BE2C (cell line): ENCODE measurements around the gene PLGRKT.
"Not testable (repeated sequence)": the region's sequence is repeated elsewhere in the genome, so short reads cannot be mapped to it uniquely, and the experiment has no call there.

Experiments used
- DNase-seq: peaks from one replicate; pipeline ENCODE4 v3.0.0-alpha.2; 2020
- H3K27me3 ChIP-seq: fragments of 250-450 bp; sonication (Bioruptor Pico); 2 replicates; pipeline ENCODE4 v1.5.1; 2020; ENCODE audit warnings: mild to moderate bottlenecking
- H3K36me3 ChIP-seq: fragments of 250-450 bp; sonication (Bioruptor Pico); 2 replicates; pipeline ENCODE4 v1.5.1; 2020; ENCODE audit warnings: mild to moderate bottlenecking
- H3K4me1 ChIP-seq: fragments of 250-450 bp; sonication (Bioruptor Pico); 2 replicates; pipeline ENCODE4 v1.5.1; 2020
- H3K4me3 ChIP-seq: 2 replicates; pipeline ENCODE4 v1.5.1; 2011; ENCODE audit warnings: low read depth, low read length
- H3K9me3 ChIP-seq: fragments of 250-450 bp; sonication (Bioruptor Pico); 2 replicates; pipeline ENCODE4 v1.5.1; 2020
- CTCF ChIP-seq: IDR thresholded peaks from 2 replicates; pipeline ENCODE4 v1.5.1; 2012; ENCODE audit warnings: mild to moderate bottlenecking, low read depth, low read length

The PLGRKT gene

GRCh38 chr9:5395428-5395827 is 42.3 kb downstream of the PLGRKT start:
- Histone ChIP-seq H3K4me1 (no peaks in the 10 kb centered on the region), H3K27me3 (no peaks in the 10 kb centered on the region), H3K4me3 (no peak overlapping the region), H3K9me3 (no peaks in the 10 kb centered on the region), H3K36me3 (no peaks in the 10 kb centered on the region)
- no peak for DNase-seq
- TF ChIP-seq CTCF: no peak

- not testable (repeated sequence) for H3K27me3 ChIP-seq, DNase-seq, H3K9me3 ChIP-seq, H3K4me1 ChIP-seq, H3K36me3 ChIP-seq, H3K4me3 ChIP-seq
Observed at GRCh38 chr9:5393976-5394375, 43.7 kb downstream of the PLGRKT start.

GRCh38 chr9:5393497-5393896 is 44.2 kb downstream of the PLGRKT start:
- no peak for DNase-seq
- no peaks in the 10 kb centered on the region for H3K4me1 ChIP-seq
- H3K4me3 ChIP-seq: no peak overlapping the region
- no peaks in the 10 kb centered on the region for H3K27me3 ChIP-seq
- H3K9me3 ChIP-seq: no peaks in the 10 kb centered on the region
- TF ChIP-seq CTCF: no peak
- H3K36me3 ChIP-seq: no peaks in the 10 kb centered on the region

- no peaks in the 10 kb centered on the region for H3K4me1 ChIP-seq
- no peak for DNase-seq
- H3K9me3 ChIP-seq: no peaks in the 10 kb centered on the region
- H3K4me3 ChIP-seq: no peak overlapping the region
- TF ChIP-seq CTCF: no peak
- no peaks in the 10 kb centered on the region for H3K27me3 ChIP-seq
- H3K36me3 ChIP-seq: no peaks in the 10 kb centered on the region
Observed at GRCh38 chr9:5392285-5392684, 45.4 kb downstream of the PLGRKT start.

- Histone ChIP-seq H3K4me3 (no peak overlapping the region), H3K9me3 (no peaks in the 10 kb centered on the region), H3K4me1 (no peaks in the 10 kb centered on the region), H3K36me3 (no peaks in the 10 kb centered on the region), H3K27me3 (no peaks in the 10 kb centered on the region)
- no peak for TF ChIP-seq CTCF
- DNase-seq: no peak
Observed at GRCh38 chr9:5389109-5389732, 48.5 kb downstream of the PLGRKT start.

- no peak for TF ChIP-seq CTCF
- no peak for DNase-seq
- H3K9me3 ChIP-seq: no peaks in the 10 kb centered on the region
- no peak overlapping the region for H3K4me3 ChIP-seq
- H3K4me1 ChIP-seq: no peaks in the 10 kb centered on the region
- no peaks in the 10 kb centered on the region for H3K36me3 ChIP-seq
- H3K27me3 ChIP-seq: no peaks in the 10 kb centered on the region
Observed at GRCh38 chr9:5388026-5388819, 49.5 kb downstream of the PLGRKT start.
